Uterus (tissue), 2 donors: ENCODE measurements around the gene AMBP.

ENCODE experiments used
- POLR2A ChIP-seq, 2 donors: fragments of 450-650 bp; IDR thresholded peaks; one replicate each; pipeline ENCODE4 v1.6.1; 2016; ENCODE audit warnings: antibody characterized with exemption in 2 of 2, mild to moderate bottlenecking in 1 of 2, moderate library complexity in 1 of 2
- TF ChIP-seq, protein P1 (sequence below), 4 experiments: fragments of 200-600 bp in 2 of 4; fragments of 450-650 bp in 2 of 4; sonication (generic) in 2 of 4; IDR thresholded peaks; one replicate each; pipeline ENCODE4 v1.5.1; 2016 to 2019; ENCODE audit warnings: antibody characterized with exemption in 4 of 4, mild to moderate bottlenecking in 2 of 4, moderate library complexity in 1 of 4

DNA sequence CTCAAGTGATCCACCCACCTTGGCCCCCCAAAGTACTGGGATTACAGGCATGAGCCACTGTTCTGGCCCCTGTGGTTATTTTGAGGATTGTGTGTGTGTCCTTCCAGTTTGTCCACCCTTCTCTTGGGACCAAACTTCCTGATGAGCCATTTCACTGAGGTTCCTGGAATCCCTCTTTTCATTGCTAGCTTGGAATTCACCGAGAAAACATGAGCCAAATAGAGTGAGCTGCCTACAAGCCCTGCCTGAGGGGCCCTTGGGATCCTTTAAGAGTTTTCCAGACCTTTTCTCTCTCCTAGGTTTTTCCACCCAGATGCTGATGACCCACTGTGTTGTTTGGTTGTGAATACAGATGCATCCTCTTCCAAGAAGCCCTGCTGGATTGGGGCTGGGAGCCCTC lies 34.2 kb upstream of the AMBP start:
- TF ChIP-seq POLR2A (IDR thresholded peaks at IDR 0.05), result no peak
- TF ChIP-seq, protein P1, sequence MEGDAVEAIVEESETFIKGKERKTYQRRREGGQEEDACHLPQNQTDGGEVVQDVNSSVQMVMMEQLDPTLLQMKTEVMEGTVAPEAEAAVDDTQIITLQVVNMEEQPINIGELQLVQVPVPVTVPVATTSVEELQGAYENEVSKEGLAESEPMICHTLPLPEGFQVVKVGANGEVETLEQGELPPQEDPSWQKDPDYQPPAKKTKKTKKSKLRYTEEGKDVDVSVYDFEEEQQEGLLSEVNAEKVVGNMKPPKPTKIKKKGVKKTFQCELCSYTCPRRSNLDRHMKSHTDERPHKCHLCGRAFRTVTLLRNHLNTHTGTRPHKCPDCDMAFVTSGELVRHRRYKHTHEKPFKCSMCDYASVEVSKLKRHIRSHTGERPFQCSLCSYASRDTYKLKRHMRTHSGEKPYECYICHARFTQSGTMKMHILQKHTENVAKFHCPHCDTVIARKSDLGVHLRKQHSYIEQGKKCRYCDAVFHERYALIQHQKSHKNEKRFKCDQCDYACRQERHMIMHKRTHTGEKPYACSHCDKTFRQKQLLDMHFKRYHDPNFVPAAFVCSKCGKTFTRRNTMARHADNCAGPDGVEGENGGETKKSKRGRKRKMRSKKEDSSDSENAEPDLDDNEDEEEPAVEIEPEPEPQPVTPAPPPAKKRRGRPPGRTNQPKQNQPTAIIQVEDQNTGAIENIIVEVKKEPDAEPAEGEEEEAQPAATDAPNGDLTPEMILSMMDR (IDR thresholded peaks at IDR 0.05), result no peak
